Ectodermal cell (in vitro differentiated cells): ENCODE results near the gene CAMK2D.

Experiments used
- H3K27ac ChIP-seq: 2 replicates; pipeline ENCODE4 v1.7.0; 2013; ENCODE audit warnings: mild to moderate bottlenecking, low read depth, low read length; ENCODE audit not compliant: insufficient read depth, poor library complexity, severe bottlenecking
- H3K27me3 ChIP-seq: 2 replicates; pipeline ENCODE4 v1.7.0; 2013; ENCODE audit warnings: mild to moderate bottlenecking, low read length; ENCODE audit not compliant: insufficient read depth, control insufficient read depth, poor library complexity, severe bottlenecking
- H3K36me3 ChIP-seq: one replicate; pipeline ENCODE4 v1.7.0; 2013; ENCODE audit warnings: low read length; ENCODE audit not compliant: control insufficient read depth, insufficient read depth
- H3K4me1 ChIP-seq: one replicate; pipeline ENCODE4 v1.7.0; 2013; ENCODE audit warnings: low read length; ENCODE audit not compliant: control insufficient read depth, insufficient read depth
- H3K4me3 ChIP-seq: 2 replicates; pipeline ENCODE4 v1.7.0; 2013; ENCODE audit warnings: low read depth, low read length, control low read depth; ENCODE audit not compliant: insufficient read depth
- H3K9me3 ChIP-seq: 2 replicates; pipeline ENCODE4 v1.7.0; 2013; ENCODE audit warnings: mild to moderate bottlenecking, low read length, moderate library complexity; ENCODE audit not compliant: control insufficient read depth
- WGBS, 2 experiments: methylation state at CpG; one replicate each; pipeline ENCODE4 v1.1.7; 2013; ENCODE audit warnings: missing lambda C conversion rate in 2 of 2; 5-methylcytosine and 5-hydroxymethylcytosine counted together

Gene CAMK2D

GRCh38 chr4:113674251-113674650 is 87.3 kb downstream of the CAMK2D start:
- H3K36me3 ChIP-seq: no peaks in the 10 kb centered on the region
- H3K4me1 ChIP-seq: no peaks in the 10 kb centered on the region
- H3K27ac ChIP-seq: no peak overlapping the region
- no peak overlapping the region for H3K4me3 ChIP-seq
- 90 to 96% methylated on average over 1 of the region's 1 CpG for WGBS, 2 experiments
- no peaks in the 10 kb centered on the region for H3K9me3 ChIP-seq
- H3K27me3 ChIP-seq: no peaks in the 10 kb centered on the region

GRCh38 chr4:113673450-113673849 is 88.1 kb downstream of the CAMK2D start:
- Histone ChIP-seq H3K27ac (no peak overlapping the region), H3K36me3 (no peaks in the 10 kb centered on the region), H3K4me3 (no peak overlapping the region), H3K4me1 (no peaks in the 10 kb centered on the region), H3K9me3 (no peaks in the 10 kb centered on the region), H3K27me3 (no peaks in the 10 kb centered on the region)
- 88 to 92% methylated on average over 2 of the region's 2 CpGs for WGBS, 2 experiments

GRCh38 chr4:113666386-113667114 is 95.0 kb downstream of the CAMK2D start:
- H3K36me3 ChIP-seq: no peaks in the 10 kb centered on the region
- no peaks in the 10 kb centered on the region for H3K4me1 ChIP-seq
- WGBS, 2 experiments: 90 to 92% methylated on average over 8 of the region's 8 CpGs

DNA sequence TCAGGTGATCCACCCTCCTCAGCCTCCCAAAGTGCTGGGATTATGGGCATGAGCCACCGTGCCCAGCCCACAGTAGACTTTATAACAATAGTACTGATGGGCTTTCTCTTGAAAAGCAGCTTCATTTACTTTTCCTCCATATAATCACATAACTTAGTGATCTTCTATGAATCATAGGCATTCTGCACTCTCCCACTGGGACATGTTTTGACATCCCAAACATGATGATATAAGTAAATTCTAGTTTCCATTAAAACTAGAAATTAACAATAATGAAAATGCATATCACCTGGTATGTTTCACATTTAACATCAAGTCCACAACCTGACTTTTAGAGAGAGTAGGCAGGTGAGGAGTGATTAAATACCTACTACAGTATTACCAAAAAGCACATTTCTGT is 96.5 kb downstream of the CAMK2D start:
- Histone ChIP-seq H3K36me3 (no peaks in the 10 kb centered on the region), H3K27me3 (no peaks in the 10 kb centered on the region), H3K4me3 (no peak overlapping the region), H3K27ac (no peak overlapping the region), H3K9me3 (no peaks in the 10 kb centered on the region), H3K4me1 (no peaks in the 10 kb centered on the region)
- WGBS, 2 experiments: 87 to 91% methylated on average over 1 of the region's 1 CpG

More at GRCh38 chr4:113666386-113667114, 95.0 kb downstream of the CAMK2D start:
- Histone ChIP-seq H3K4me3 (no peak overlapping the region), H3K9me3 (no peaks in the 10 kb centered on the region), H3K27ac (no peak overlapping the region), H3K27me3 (no peaks in the 10 kb centered on the region)

DNA sequence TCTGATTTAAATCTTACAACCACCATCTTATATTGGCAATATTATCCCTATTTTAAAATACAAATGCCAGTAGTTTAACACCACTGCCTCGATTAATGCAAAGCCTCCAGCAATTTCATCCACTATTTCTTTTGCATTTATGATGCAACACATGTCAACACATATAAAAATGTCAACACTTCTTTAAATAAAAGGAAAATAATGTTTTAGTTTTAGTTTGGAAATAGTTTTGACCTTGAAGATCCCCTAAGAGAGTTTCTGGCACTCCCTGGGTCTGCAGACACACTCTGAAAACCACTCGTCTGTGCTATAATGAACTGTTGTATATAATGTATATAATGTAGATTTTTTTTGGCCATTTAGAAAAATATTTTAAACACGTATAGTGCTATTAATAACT is 99.0 kb downstream of the CAMK2D start:
- Histone ChIP-seq H3K27me3 (no peaks in the 10 kb centered on the region), H3K9me3 (no peaks in the 10 kb centered on the region), H3K36me3 (no peaks in the 10 kb centered on the region), H3K4me1 (no peaks in the 10 kb centered on the region), H3K27ac (no peak overlapping the region), H3K4me3 (no peak overlapping the region)
- 94 to 98% methylated on average over 2 to 3 of the region's 3 CpGs for WGBS, 2 experiments

DNA sequence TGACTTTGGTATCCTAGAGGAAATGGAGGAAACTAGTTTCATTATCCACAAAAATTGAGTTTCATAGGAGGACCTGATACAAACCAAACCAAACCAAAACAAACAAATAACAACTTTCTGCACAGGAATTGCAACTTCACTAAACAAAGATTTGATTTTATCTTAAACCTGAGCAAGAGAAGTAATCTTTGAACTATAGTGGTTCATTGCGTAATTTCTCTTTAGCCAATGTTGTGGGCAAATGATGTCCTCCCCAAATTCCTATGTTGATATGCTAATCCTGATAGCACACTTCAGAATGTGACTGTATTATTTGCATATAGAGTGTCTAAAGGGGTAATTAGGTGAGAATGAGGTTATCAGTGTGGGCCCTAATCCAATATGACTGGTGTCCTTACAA is 102.4 kb downstream of the CAMK2D start:
- 93 to 100% methylated on average over 1 of the region's 1 CpG for WGBS, 2 experiments
- no peak overlapping the region for H3K27ac ChIP-seq
- H3K9me3 ChIP-seq: no peaks in the 10 kb centered on the region
- H3K4me1 ChIP-seq: no peaks in the 10 kb centered on the region
- no peaks in the 10 kb centered on the region for H3K27me3 ChIP-seq
- H3K36me3 ChIP-seq: no peaks in the 10 kb centered on the region
- no peak overlapping the region for H3K4me3 ChIP-seq

DNA sequence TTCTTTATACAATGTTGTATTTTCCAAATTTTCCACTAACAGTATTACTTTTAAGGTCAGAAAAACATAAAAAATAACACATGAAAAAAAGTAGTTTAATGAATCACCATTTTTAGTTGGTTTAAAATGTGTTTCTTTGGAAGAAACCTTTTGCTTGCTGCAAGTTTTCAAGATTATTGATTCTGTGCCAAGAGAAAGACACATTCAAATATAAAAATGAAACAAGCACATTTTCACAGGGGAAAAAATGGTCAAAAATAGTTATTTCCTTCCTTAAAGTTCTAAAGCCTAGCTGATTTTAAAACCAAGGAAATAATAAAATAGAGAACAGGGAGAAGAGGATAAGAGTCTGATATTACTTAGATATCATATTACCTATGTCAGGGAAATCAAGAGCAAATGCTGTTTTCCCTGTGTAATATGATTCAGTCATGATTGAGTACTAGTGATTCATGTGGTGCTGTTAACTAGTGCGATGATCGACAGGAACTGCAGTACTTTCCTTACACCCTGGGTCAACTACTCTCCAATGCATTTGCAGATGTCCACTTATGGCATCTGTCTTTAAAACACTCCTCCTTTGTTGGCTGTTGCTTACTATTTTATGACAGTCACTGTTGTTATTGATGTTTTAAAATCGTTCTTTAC is 103.8 kb downstream of the CAMK2D start:
- no peaks in the 10 kb centered on the region for H3K36me3 ChIP-seq
- H3K9me3 ChIP-seq: no peaks in the 10 kb centered on the region
- WGBS, 2 experiments: 96 to 100% methylated on average over 2 to 3 of the region's 3 CpGs
- H3K27me3 ChIP-seq: no peaks in the 10 kb centered on the region
- H3K27ac ChIP-seq: no peak overlapping the region
- H3K4me1 ChIP-seq: no peaks in the 10 kb centered on the region
- H3K4me3 ChIP-seq: no peak overlapping the region

- H3K27ac ChIP-seq: no peak overlapping the region
- WGBS, 2 experiments: 97% methylated on average over 3 of the region's 3 CpGs; no CpG with 5 or more reads in 1 of the 2 experiments
- H3K4me3 ChIP-seq: no peak overlapping the region
Measured at GRCh38 chr4:113653871-113654270, 107.7 kb downstream of the CAMK2D start.

GRCh38 chr4:113646442-113646822 is 115.1 kb downstream of the CAMK2D start:
- Histone ChIP-seq H3K4me3 (no peak overlapping the region), H3K36me3 (no peaks in the 10 kb centered on the region), H3K27me3 (no peaks in the 10 kb centered on the region), H3K4me1 (peaks cover 8% of the 10 kb centered on the region), H3K27ac (peak overlapping the region; percentile 77), H3K9me3 (no peaks in the 10 kb centered on the region)
- 0 to 3% methylated on average over 2 of the region's 2 CpGs for WGBS, 2 experiments

More at GRCh38 chr4:113653871-113654270, 107.7 kb downstream of the CAMK2D start:
- H3K36me3 ChIP-seq: no peaks in the 10 kb centered on the region
- no peaks in the 10 kb centered on the region for H3K4me1 ChIP-seq
- H3K9me3 ChIP-seq: no peaks in the 10 kb centered on the region
- H3K27me3 ChIP-seq: no peaks in the 10 kb centered on the region

DNA sequence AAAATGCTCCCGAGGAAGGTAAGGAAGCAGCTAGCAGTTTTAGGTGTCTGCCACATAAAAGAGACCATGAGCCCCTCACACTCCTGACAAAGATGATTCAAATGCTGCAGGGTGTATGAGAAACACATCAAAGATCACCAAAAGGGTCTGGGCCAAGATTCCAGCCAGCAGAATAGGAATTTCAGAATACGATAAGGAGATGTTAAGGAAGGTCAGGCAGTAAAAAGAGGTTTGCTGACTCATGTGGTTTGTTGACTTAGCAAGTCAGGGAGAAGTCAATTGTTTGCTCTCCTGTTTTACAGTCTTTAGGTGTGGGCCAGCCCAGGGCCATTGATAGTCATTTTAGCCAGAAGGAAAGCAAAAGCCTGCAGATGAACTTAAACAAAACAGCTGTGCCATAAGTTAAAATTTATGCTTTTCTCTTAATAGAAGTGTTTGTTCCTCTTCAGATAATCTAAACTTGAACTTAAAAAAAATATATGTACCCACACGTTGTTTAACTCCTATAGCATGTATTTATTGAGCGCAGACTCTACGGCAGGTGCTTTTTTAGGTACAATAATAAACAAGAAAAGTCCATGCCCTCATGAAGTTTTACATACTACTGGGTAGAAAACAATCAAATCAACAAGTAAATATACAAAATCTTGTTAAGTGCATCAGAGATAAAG is 115.6 kb downstream of the CAMK2D start:
- Histone ChIP-seq H3K9me3 (no peaks in the 10 kb centered on the region), H3K4me3 (no peak overlapping the region), H3K27ac (peak overlapping the region; percentile 33), H3K27me3 (no peaks in the 10 kb centered on the region), H3K36me3 (no peaks in the 10 kb centered on the region), H3K4me1 (peaks cover 8% of the 10 kb centered on the region)
- 64 to 65% methylated on average over 5 of the region's 5 CpGs for whole genome bisulfite sequencing, 2 experiments
